CD4-positive, alpha-beta T cell treated with Interleukin-6 for 4 hours (primary cell): ENCODE measurements around the gene GRB7.
A peak's percentile ranks its signal among the peaks of the same experiment; 100 is the strongest.
"Not testable (repeated sequence)": the region's sequence is repeated elsewhere in the genome, so short reads cannot be mapped to it uniquely, and the experiment has no call there.

Experiments
- DNase-seq: peaks from one replicate; pipeline ENCODE4 v3.0.0-alpha.2; 2020; ENCODE audit warnings: mixed read lengths

GRB7 gene

GRCh38 chr17:39753514-39754160 lies 15.9 kb downstream of the GRB7 start:
- peak; percentile 79 for DNase-seq

GRCh38 chr17:39754161-39754957 lies 16.6 kb downstream of the GRB7 start:
- DNase-seq = peak; percentile 98

GRCh38 chr17:39754958-39755553 lies 17.3 kb downstream of the GRB7 start:
- DNase-seq = no peak

DNA sequence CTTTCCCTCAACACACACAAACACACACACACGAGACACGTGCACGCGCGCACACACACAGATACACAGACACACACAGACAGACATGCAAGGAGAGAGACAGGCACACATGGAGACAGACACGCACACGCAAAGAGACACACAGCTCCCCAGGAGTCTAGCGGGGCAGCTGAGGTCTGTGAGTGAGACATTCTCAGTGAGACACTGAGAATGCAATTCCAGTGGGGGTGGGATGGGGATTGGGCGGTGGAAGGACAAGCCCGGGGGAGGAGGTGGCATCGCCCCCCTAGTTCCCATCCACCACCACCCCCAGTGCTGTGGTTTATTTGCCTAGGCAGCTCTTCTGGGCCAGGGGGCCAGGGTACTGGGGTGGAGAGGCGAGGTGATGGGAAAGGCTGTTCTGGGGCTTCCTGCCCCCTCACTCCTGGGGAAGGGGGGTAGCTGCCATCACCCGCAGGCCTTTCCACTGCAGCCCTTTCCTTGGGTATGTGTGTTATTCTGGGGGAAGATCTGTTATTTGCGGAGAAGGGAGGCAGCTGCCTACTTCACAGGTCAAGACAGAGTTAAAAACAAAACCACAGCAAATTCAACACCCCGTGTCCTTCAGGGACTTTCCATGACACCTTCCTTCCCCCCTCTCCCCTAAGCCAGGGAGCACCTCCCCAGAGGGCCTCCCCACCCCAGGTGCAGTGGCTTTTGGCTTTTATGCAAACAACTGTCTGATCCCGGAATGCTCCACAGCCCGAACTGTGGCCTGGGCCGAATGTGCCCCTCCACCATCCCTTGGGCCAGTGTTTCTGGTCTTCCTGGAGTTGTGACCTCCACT lies 18.0 kb downstream of the GRB7 start:
- peak; percentile 78 for DNase-seq

- peak; percentile 6 for DNase-seq
Measured at GRCh38 chr17:39756380-39757079, 18.8 kb downstream of the GRB7 start.

DNA sequence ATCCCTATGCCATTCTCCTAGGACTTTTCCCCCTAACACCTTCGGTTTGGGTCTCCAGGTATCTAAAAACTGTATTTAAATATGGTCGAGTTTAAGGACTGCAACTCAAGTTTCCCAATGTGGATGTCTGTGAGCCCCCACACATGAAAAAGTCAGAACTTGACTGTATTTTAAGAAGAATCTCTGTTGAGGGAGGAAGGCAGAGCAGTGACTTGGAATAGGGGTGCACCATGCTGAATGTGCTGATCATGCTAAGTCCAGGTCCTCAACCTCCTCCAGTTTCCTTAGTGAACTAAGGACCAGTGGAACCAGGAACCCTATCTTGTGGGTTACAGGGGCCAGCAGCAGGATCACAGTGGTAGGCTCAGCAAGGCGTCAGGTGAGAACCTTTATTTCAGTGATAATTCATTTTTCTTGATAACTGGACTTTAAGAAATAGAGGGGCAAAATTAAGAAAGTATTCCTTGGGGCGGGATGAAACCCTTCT lies 19.5 kb downstream of the GRB7 start:
- peak; percentile 9 for DNase-seq

- DNase-seq = peak; percentile 74
Measured at GRCh38 chr17:39757931-39758873, 20.5 kb downstream of the GRB7 start.

GRCh38 chr17:39759204-39759603 lies 21.5 kb downstream of the GRB7 start:
- DNase-seq = no peak

DNA sequence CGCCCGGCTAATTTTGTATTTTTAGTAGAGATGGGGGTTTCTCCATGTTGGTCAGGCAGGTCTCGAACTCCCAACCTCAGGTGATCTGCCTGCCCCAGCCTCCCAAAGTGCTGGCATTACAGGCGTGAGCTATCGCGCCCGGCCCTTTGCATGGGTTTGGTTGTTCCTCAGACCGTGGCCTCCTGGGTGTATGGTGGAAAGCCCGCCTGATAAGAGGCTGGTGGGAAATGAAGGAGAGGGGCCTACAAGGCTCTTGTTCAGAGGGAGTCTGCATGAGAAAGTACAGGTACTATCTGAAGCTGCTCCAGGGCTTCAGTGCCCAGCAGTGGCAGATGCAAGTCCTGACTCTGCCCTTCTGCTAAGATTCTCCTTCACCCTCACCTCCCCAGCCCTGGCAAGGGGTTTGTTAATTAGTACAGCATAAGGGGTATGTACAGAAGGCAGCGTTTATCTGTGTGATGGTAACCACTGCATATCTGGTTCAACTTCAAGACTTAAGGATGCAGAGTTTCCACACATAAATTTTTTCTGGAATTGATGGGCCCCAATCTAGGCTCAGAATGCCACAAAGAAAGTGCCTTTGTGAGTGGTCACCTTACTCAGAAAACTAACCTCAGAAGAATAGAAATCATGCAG lies 24.2 kb downstream of the GRB7 start:
- no peak for DNase-seq

GRCh38 chr17:39763051-39763820 lies 25.5 kb downstream of the GRB7 start:
- DNase-seq = no peak

DNA sequence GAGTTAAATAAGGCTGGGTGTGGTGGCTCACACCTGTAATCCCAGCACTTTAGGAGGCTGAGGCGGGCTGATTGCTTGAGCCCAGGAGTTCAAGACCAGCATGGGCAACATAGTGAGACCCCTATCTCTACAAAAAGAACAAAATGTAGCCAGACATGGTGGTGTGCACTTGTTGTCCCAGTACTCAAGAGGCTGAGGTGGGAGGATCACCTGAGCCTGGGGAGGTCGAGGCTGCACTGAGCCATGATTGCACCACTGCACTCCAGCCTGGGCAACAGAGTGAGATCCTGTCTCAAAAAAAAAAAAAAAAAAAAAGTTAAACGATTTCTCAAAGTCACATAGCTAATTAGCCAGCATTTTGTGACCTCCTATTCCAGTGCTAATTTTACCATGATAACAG lies 26.4 kb downstream of the GRB7 start:
- DNase-seq = not testable (repeated sequence)

GRCh38 chr17:39765175-39765574 lies 27.4 kb downstream of the GRB7 start:
- no peak for DNase-seq

DNA sequence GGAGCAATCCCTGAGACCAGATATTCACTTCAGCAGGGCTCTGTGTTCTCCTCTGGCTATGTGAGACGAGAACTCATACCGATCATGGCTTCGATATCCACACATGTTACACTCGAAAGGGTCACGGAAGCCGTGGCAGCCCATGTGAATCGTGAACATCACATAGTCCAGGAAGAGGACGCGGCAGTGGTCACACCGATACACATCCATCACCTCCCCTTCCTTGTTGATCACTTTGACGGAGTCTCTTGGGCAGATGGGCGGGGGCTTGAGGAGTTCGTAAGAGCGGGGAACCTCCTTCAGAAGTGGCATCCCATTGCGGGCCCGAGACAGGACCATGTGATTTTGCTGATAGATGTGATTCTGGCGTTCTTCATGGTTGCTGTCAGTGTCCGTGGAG lies 28.0 kb downstream of the GRB7 start:
- DNase-seq = no peak

DNA sequence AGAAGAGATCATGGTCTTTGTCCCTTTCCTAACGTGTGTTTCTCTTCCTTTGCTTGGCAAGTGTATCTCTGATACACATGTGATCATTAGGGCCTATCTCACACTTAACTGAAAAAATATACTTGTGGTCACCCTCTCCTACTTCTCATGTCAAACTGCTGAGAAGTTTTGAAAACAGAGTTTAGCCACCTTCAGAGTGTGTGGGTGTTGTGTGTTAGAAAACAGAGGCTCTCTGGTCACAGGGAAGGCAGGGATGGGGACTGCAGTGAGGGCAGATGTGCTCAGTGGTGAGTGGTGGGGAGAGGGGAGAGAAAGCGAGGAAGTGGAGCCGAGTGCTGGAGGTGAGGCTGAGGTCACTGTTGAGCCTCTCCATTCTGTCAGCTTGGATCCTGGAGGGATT lies 29.4 kb downstream of the GRB7 start:
- DNase-seq = no peak

DNA sequence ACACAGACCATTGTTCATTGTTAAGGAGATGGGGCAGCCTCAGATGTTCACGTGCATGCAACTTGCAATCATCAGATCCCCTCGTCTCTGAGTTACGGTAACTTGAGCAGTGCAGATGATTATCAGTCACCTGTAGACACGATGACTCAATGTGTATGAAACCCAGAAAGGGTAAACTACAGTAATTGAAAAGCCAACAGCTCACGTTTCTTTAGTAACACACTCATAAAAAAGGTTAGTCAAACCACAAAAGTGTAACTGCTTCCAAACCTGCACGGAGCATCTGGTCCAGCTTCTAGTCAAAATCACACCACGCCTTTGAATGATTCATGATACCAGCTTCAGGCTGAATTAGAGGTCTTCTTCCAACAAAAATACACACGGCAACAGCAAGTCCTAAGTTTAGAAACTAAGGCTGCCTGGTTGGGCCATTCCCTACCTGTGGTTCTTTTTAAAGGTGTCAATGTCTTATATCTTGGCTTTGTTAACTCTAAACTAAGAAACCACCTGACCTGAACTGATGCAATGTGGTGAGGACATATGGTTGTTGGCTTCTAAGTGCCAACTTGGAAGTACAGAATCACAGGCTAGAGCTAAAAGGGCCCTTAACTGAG lies 32.3 kb downstream of the GRB7 start:
- peak; percentile 75 for DNase-seq

GRCh38 chr17:39772415-39772814 lies 34.7 kb downstream of the GRB7 start:
- DNase-seq = peak; percentile 42

GRCh38 chr17:39772987-39773934 lies 35.5 kb downstream of the GRB7 start:
- peak; percentile 30 for DNase-seq

- peak; percentile 39 for DNase-seq
Measured at GRCh38 chr17:39774047-39774446, 36.3 kb downstream of the GRB7 start.
